SH-SY5Y (cell line): ENCODE results near the gene SPATA6L.

Experiments
- GATA2 ChIP-seq: IDR thresholded peaks from 2 replicates; pipeline ENCODE4 v1.6.1; 2011; ENCODE audit warnings: mild to moderate bottlenecking, low read depth, low read length
- GATA3 ChIP-seq: IDR thresholded peaks from 2 replicates; pipeline ENCODE4 v1.6.1; 2011; ENCODE audit warnings: low read depth, mild to moderate bottlenecking, low read length, moderate library complexity

GRCh38 chr9:4615251-4615650 lies 51.0 kb downstream of the SPATA6L start:
- TF ChIP-seq GATA2 (no peak), GATA3 (no peak)
